ENCODE data around the gene NUBP2. TPM values are rescaled to one million over a fixed set of nuclear protein-coding genes. Genes with fewer than 3 reads are reported as not detected.

NUBP2 gene
- total RNA-seq, 3 donors from 2014 or later = 61.6 to 82.6 (median 80.3) TPM

GRCh38 chr16:1762879-1763520 is 19.8 kb upstream of the NUBP2 start:
- Histone ChIP-seq H3K36me3 (peaks cover 5% of the 10 kb centered on the region), H3K27ac (no peak overlapping the region), H3K27me3 (no peaks in the 10 kb centered on the region), H3K4me3 (no peak overlapping the region), H3K9me3 (no peaks in the 10 kb centered on the region), H3K4me1 (no peaks in the 10 kb centered on the region)
- intact Hi-C loops (cut with DNase I; ENCODE audit: low total_unique reads) = no loop called here
- TF ChIP-seq POLR2A (IDR thresholded peaks at IDR 0.05) (no peak), POLR2AphosphoS5 (IDR thresholded peaks at IDR 0.05) (no peak)
- TF ChIP-seq, protein P1, sequence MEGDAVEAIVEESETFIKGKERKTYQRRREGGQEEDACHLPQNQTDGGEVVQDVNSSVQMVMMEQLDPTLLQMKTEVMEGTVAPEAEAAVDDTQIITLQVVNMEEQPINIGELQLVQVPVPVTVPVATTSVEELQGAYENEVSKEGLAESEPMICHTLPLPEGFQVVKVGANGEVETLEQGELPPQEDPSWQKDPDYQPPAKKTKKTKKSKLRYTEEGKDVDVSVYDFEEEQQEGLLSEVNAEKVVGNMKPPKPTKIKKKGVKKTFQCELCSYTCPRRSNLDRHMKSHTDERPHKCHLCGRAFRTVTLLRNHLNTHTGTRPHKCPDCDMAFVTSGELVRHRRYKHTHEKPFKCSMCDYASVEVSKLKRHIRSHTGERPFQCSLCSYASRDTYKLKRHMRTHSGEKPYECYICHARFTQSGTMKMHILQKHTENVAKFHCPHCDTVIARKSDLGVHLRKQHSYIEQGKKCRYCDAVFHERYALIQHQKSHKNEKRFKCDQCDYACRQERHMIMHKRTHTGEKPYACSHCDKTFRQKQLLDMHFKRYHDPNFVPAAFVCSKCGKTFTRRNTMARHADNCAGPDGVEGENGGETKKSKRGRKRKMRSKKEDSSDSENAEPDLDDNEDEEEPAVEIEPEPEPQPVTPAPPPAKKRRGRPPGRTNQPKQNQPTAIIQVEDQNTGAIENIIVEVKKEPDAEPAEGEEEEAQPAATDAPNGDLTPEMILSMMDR (IDR thresholded peaks at IDR 0.05) = no peak
- DNase-seq (ENCODE audit: low spot score in 2 of 2) = no peak

- Histone ChIP-seq H3K9me3 (no peaks in the 10 kb centered on the region), H3K36me3 (peaks cover 5% of the 10 kb centered on the region), H3K27me3 (no peaks in the 10 kb centered on the region), H3K4me3 (no peak overlapping the region), H3K27ac (no peak overlapping the region), H3K4me1 (no peaks in the 10 kb centered on the region)
- intact Hi-C loops (cut with DNase I; ENCODE audit: low total_unique reads) = no loop called here
- no peak for DNase-seq (ENCODE audit: low spot score in 2 of 2)
- no peak for TF ChIP-seq POLR2A (IDR thresholded peaks at IDR 0.05)
- no peak for TF ChIP-seq POLR2AphosphoS5 (IDR thresholded peaks at IDR 0.05)
- TF ChIP-seq, protein P1 (IDR thresholded peaks at IDR 0.05) = no peak
Observed at GRCh38 chr16:1763521-1764511, 18.9 kb upstream of the NUBP2 start.

GRCh38 chr16:1764971-1765370 is 17.8 kb upstream of the NUBP2 start:
- H3K27ac ChIP-seq = no peak overlapping the region
- TF ChIP-seq POLR2A (IDR thresholded peaks at IDR 0.05) (no peak), POLR2AphosphoS5 (IDR thresholded peaks at IDR 0.05) (no peak)
- TF ChIP-seq, protein P1 (IDR thresholded peaks at IDR 0.05) = no peak
- peaks cover 5% of the 10 kb centered on the region for H3K36me3 ChIP-seq
- H3K4me3 ChIP-seq = no peak overlapping the region
- peaks cover 0 to 4% of the 10 kb centered on the region in 2 donors for H3K4me1 ChIP-seq
- H3K27me3 ChIP-seq = no peaks in the 10 kb centered on the region
- intact Hi-C loops (cut with DNase I; ENCODE audit: low total_unique reads) = no loop called here
- no peak for DNase-seq (ENCODE audit: low spot score in 2 of 2)
- no peaks in the 10 kb centered on the region for H3K9me3 ChIP-seq

DNA sequence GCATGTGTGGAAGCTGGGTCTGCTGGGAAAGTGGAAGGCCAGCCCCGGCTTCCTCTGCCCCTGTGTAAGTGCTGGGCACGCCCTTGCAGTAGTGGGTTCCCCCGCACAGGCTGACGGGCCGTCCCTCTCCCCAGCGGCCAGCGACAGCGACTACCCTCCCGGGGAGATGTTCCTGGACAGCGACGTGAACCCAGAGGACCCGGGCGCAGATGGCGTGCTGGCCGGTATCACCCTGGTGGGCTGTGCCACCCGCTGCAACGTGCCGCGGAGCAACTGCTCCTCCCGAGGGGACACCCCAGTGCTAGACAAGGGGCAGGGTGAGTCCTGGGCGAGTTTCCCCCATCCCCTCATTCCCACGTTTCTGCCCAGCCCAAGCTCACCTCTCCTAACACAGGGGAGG is 16.9 kb upstream of the NUBP2 start:
- H3K36me3 ChIP-seq = peaks cover 5% of the 10 kb centered on the region

More for the DNA sequence above, 16.9 kb upstream of the NUBP2 start:
- intact Hi-C loops (cut with DNase I; ENCODE audit: low total_unique reads) = no loop called here
- TF ChIP-seq POLR2AphosphoS5 (IDR thresholded peaks at IDR 0.05) (no peak), POLR2A (IDR thresholded peaks at IDR 0.05) (no peak)
- TF ChIP-seq, protein P1 (IDR thresholded peaks at IDR 0.05) = no peak
- Histone ChIP-seq H3K27ac (no peak overlapping the region), H3K27me3 (no peaks in the 10 kb centered on the region), H3K4me3 (no peak overlapping the region), H3K9me3 (no peaks in the 10 kb centered on the region), H3K4me1 (peaks cover 4 to 8% of the 10 kb centered on the region in 2 donors)
- DNase-seq (ENCODE audit: low spot score in 2 of 2) = no peak

Measured in breast epithelium (tissue), 4 donors.